GM19351 (cell line): ENCODE measurements around the gene PCNX2.

Experiments used
- ATAC-seq: cut with Tn5 transposase; IDR thresholded peaks from one replicate; pipeline ENCODE4 v1.9.1; 2021; ENCODE audit warnings: mild to moderate bottlenecking, moderate library complexity; ENCODE audit not compliant: unreplicated experiment

PCNX2 gene

DNA sequence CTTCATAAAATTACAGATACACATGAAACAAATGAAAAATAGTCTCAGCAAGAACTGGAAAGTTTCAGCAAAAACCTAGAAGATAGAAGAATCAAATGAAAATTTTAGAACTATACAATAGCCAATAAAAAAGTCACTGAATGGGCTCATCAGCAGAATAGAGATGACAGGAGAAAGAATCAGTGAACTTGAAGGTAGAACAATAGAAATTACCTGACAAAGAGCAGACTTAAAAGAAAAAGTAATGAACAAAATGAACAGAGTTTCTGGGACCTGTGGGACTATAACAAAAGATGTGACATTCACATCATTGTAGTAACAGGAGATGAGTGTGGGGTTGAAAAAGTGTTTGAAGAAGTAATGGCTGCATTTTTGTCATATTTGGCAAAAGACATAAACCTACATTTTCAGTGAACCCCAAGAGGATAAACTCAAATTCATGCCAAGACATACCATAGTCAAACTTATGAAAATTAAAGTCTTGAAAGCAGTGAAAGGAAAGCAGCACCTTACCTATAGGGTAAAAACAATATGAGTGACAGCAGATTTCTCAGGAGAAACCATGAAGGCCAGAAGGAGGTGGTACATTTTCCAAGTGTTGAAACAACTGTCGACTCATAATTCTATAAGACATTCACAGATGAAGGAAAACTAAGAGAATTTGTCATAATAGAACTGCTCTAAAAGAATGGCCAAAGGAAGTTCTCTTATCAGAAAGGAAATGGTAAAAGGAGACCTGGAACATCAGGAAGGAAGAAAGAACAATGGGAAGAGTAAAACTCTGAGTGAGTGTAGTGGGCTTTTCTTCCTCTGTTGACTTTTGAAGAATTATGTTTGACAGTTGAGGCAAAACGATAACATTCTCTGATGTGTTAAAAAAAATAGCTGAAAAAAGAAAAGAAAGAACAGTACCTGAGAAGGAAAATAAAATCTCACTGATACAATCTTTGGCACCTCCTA, 321.6 kb downstream of the PCNX2 start:
- no peak for ATAC-seq

DNA sequence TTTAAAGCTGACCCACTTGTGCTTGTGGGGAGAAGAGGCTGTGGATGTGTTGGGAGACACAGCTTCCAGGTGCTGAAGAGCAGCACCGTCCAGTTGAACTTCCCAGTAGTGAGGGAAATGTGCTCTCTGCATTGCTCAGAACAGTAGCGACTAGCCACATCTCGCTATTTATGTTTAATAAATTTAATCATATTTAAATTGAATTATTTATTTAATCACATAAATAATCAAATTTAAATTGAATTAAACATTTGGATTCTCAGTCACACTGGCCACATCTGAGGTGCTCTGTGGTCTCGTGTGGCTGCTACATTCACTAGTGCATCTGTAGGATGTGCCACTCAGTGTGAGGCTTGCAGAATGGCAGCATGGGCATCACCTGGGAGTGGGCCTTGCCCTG, 325.0 kb downstream of the PCNX2 start:
- no peak for ATAC-seq

DNA sequence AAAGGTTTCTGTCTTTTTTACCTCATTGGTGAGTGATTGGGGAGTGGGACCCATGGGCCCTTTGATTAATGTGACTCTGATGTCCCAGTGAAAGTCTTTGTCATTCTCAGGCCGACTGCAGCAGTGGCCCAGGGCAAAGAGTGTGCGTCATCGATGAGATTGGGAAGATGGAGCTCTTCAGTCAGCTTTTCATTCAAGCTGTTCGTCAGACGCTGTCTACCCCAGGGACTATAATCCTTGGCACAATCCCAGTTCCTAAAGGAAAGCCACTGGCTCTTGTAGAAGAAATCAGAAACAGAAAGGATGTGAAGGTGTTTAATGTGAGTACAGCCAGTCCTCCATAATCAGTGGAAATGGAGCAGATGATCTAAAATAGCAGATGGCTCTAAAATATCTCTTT, 325.7 kb downstream of the PCNX2 start:
- no peak for ATAC-seq

DNA sequence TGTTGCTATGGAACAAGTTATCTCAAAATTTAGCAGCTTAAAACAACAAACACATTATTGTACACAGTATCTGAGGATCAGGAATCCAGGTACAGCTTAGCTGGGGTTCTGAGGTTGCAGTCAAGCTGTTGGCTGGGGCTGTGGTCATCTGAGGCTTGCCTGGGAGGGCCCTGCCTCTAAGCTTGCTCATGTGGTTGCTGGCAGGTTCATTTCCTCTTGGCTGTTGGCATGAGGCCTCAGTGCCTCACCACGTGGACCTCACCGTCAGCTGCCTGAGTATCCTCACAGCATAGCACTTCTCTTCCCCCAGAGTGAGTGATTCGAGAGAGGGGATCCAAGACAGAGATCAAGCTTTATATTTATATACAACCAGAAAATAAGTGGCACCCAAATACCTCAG, 326.6 kb downstream of the PCNX2 start:
- ATAC-seq, result peak; percentile 55

DNA sequence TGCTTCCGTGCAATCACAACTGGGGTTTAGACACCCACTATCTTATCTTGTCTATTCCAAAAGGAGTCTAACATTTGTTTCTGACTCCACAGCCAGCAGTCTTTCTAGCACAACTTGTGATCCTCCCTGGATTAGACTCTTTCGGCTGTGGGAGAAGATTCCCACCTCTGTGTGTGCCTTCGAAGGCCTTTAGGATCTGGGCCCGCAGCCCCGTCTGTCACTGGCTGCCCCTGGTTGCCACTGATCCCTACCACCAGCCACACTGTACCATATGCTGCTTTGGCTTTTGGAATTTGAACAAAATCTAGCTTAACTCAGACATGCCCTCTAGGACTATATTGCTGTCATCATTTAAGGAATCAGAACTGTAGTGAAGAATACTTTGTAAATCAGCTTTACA, 327.1 kb downstream of the PCNX2 start:
- ATAC-seq, result no peak

DNA sequence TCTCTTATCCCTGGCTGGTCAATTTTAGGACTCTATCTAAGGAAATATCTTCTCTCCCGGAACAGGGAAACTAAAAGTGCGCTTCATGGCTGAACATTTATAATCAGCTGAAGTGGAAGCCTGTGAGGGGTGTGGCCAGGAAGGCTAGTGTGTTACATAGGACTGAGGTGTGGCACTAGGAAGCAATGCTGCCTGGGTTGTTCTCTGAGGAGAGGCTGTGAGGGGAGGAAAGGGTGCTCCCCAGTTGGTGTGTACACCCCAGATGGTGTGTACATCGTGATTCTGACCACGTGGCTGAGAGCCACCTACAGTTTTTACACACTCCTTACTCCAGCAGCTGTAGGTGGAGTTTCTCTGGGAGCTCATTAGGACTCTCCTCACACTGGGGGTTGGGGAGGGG, 328.9 kb downstream of the PCNX2 start:
- no peak for ATAC-seq

DNA sequence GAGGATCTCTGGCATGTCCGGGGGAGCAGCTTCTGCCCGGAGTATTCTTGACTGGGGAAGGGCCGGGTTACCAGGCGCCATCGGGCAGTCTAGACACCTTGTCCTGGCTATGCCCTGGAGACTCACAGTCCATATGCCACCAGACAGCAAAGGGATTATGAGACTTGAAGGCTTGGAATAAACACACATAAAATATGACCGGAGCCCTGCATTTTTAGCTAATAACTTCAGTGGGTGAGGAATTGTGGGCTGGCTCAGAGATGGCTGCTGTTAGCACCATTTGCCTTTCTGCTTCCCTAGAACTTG, 329.7 kb downstream of the PCNX2 start:
- ATAC-seq, result no peak

DNA sequence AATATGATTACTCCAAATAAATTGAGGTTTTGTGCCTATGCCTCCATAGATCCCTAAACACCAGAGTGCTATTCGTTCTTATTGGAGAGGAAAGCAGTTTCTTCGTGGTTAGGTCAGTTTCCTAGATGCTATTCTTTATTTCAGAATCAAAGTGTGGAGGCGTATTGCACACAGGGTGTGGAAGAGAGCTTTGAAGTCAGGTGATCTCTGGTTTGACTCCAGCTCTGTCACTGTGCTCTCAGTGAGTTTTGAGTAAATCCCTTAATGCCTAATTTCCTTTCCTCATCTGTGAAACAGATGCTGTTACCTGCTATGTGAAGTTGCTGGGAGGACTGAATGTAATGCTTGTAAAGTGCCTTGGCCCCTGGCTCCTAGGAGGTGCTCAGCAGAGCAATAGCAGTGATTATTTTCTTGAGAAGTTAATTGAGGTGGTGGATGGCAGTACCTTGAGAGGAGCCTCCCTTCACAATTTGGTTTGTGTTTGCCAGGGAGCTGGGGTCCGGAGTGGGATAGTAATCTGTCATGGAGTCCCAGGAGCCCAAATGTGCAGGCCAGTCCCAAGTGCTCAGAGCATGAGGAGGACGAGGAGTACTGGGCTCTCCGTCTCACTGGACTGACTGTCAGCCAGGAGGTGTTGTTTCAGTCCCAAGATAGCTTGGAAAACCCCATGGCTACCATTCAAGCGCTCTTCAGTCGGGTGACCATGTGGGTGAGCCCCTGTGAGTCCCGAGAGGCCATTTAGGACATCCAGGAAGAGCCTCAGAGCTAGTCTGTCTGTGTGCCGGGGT, 330.2 kb downstream of the PCNX2 start:
- no peak for ATAC-seq

DNA sequence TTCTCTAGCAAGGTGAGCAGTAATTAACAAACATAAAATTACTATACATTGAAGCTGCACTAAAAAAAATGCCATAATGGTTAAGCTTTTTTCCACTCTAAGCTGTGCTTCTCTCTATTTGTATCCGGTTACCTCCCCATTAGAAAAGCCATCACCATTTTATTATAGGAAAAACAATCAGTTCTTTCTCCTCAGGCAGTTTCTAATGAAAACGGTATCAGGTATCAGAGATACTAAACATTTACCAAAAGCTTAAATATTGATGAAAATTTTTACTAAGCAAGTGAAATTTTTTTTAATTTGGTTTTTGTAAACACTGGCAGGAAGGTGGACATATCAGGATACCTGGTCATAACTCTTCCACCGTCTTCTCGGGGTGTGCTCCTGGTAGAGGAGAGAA, 330.9 kb downstream of the PCNX2 start:
- ATAC-seq, result no peak

DNA sequence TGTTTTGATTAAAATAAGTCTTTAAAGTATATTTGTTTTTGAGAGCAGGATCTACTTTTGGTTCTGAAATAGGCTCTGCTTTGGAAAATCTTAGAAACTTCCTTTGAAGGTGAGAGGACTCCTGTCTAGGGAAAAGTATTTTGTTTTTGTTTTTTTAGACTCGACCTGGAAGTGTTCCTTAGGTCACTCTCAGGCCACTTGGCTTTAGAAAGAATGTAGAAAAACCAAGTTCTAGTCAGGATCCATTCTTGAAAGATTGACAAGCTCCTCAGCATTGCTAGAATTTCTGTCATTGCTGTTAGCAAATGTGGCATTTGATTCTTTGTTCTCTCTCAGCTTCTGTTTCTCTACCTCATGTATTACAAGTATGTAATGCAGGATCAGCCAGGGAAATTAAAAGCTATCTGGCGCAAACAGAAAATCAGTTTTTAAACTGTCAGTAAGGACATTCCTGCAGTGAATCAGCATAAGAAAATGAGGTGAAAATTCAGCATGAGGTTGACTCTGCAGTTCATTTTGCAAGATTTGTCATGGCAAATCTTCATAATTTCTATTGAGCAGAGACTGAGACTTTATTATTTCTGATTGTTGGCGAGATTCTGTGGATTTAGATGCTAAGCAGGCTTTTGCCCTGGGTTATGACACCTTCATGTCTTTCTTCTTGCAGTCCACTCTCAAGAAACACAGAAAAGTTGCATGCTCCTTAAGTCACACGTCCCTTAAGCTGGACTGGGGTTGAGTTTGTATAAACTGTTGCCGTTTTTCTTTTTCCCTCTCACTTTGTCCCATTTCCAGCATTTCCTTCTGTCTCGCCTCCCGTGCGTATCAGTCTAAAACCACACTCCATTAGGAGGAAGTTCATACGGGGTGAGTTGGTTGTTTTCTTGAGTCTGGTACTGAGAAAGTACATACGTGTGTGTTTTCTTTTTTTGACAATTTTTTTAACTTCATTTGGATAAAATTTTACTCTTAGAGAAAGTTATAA, 332.5 kb downstream of the PCNX2 start:
- ATAC-seq, result no peak

DNA sequence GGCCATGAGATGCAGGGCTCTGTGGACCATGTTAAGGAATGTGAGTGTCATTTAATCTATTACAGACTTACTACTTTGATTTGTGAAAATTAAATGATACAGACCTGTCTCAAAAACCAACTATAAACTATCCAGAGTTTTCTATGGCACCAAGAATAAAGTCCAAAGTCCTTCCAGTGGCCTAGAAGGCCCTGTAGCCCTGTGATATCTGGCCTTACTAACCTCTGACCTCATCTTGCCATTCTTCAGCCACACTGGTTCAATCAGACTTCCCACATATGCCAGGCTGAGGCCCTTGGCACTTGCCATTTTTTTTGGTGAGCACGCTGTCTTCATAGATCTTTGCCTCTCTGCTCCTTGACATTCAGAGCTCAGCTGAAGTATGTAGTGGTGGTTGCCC, 337.5 kb downstream of the PCNX2 start:
- ATAC-seq, result no peak

DNA sequence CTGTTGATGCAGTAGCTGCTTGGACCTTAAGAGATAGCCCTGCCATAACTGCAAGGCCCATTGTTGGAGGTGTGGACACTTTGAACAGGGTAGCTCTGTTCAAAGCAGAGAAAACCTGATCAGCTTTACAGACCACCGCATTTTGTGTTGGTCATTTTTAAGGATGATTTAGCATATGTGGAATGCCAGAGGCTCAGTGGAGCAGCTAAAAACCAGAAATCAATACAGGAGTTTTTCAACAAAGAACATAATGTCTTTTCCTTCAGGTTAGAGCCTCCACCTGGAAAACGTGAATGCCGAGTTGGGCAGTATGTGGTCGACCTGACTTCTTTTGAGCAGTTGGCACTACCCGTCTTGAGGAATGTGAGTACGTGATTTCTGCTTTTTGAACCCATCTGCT, 339.4 kb downstream of the PCNX2 start:
- ATAC-seq, result no peak

DNA sequence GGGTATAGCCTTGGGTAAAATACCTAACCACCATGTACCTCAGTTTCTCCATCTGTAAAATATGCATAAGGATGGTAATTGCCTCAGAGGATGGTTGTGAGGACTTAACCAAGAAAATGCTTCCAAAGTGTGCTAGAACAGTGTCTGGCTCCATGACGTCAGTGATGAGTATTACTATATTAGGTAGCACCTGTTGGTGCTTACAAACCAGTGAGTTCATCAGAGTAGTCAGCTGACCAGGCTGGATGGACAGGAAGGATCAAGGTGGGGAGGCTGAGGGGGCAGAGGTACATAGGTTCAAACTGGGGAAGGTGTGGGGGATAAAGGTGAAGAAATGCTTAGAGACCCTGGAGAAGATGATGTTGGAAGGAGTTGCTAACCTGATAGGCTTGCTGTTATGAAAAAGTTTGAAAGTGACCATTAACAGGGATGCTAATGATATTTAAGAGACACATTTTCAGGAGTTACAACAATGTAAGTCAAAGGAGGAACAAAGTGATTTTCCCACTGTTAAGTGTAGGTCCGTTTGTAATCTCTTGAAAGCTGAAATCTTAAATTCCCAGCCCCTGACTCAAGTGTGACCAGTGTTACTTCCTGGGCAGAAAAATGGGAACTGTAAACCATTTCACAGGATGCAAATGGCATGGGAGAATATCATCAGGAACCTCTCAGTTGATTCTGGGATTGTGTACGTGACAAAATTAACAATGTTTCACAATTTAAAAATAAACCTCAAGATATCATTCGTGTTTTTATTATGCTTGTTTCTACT, 340.7 kb downstream of the PCNX2 start:
- no peak for ATAC-seq

DNA sequence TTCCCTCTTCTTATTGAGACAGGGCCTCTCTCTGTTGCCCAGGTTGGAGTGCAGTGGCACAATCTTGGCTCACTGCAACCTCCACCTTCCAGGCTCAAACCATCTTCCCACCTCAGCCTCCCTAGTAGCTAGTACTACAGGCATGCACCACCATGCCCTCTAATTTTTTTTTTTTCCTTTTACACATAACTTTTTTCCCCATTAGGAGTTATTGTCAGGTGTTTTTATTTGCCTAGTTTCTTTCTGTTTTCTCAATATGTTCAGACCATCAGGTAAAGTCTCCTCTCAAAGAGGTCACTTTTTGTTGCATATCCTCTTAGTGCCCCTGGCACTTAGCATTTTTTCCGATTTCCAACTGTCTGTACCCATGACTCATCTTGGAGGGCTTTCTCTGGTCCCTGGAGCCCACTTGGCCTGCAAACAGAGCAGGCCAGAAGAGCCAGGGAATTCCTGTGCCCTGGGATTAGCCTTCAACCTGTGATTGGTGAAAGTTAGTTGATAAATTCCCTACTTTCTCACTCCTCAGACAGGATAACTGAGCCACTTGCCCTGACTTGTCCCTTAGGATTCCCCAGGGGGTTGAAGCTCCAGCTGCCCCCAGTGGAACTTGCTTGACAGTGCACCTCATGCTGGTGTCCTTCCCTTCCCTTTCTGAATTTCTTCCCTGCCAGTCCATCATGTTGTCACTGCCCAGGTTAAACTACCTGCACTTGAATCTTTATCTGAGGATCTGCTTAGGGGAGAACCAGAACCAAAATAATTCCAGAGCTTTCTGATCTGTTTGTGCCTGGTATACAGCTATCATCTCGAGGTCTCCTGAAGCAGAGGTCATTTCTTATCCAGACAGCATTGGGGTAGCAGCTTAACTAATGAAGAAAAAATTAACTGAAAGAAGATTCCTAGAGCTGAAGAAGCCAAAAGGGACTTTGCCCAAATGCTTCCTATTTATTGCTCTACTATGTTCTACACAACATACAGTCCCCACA, 342.7 kb downstream of the PCNX2 start:
- peak; percentile 53 for ATAC-seq

DNA sequence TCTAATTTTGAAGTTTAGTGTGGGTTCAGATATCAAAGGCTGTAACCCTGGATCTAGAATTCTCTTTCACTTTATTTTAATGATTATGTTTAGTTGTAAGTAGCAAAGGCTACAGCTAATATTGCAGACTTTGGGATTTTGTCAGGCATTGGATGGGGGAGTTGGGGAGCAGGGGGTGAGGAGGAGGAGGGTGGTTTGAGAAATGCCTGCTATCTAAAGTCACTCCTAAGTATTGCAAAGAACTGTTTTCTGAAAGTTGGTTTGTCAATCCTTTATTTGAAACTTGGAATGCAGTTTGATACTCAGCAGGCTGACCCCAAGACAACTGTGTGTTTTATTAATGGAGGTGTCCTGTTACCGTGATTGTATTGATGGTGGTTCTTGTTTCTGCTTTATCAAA, 343.9 kb downstream of the PCNX2 start:
- no peak for ATAC-seq

DNA sequence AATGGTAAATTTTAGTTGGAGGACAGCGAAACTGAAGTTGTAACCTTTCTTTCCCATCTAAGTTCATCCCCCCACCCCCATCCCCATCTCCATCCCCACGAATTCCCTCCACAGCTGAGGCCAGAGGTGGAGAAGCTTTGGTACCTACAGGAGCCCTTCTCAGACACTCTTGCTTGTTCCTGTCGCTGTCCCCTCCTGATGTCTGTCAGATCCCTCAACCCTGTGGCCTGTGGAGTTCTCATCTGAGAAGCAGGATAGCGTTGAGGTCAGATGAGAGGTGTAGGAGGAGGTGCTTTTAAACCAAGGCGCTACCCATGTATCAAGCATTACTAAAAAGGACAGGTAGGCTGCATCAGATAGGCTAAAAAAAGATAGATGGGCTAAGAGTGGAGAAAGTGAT, 344.3 kb downstream of the PCNX2 start:
- ATAC-seq, result peak; percentile 21

DNA sequence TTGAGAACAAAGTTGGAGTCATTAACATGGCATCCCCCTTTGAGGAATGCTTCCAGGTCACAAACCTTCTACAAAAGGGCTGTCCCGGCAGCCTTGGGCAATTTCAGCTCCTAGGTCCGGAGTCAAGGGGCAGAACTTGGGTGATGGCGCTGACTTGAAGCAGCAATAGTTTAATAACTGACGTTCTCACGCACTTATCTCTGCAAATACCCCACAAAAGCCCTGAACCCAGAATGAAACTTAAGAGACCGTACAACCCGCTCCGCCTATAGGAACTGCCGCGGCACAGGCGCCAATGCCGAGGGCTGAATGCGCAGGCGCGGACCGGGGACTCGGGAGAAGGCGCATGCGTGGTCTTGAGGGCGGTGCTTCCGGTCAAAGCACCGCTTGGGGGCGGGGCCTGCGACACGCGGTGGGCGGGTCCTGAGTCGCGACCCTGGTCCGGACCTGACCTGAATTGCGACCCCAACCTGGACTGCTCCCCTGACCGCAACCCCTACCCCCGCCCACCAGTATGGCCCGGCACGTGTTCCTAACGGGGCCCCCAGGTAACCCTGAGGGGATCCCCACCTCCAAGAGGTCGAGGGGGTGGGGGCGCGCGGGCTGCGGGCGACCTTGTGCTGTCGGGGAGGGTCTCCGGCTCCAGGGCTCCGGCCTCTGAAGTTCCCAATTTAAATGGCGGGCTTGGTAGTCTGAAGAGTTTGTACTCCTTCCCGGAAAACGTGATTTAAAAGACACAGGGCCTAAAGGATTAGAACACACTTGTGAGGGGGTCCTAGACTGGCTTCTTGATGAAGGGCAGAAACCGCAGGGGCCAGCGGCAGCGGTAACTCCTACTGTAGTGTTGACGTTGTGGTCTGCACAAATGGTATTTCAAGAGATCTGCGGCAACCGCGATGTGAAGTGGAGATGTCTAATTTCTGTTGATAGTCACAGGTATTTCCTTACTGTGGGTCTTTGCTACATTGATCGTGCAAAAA, 345.0 kb downstream of the PCNX2 start, which contains the start of gene NTPCR:
NTPCR (plus strand) TSS at position 415 of the 980 bp plus-strand sequence; CDS start at position 515, 100 bp downstream.
- peak; percentile 76 for ATAC-seq
